ENCODE data around the gene CCN5. TPM values are rescaled to one million over a fixed set of nuclear protein-coding genes. Genes with fewer than 3 reads are reported as not detected.

CCN5 gene
- total and polyA plus RNA-seq, 4 donors, result 59.4 to 186 (median 115) TPM

DNA sequence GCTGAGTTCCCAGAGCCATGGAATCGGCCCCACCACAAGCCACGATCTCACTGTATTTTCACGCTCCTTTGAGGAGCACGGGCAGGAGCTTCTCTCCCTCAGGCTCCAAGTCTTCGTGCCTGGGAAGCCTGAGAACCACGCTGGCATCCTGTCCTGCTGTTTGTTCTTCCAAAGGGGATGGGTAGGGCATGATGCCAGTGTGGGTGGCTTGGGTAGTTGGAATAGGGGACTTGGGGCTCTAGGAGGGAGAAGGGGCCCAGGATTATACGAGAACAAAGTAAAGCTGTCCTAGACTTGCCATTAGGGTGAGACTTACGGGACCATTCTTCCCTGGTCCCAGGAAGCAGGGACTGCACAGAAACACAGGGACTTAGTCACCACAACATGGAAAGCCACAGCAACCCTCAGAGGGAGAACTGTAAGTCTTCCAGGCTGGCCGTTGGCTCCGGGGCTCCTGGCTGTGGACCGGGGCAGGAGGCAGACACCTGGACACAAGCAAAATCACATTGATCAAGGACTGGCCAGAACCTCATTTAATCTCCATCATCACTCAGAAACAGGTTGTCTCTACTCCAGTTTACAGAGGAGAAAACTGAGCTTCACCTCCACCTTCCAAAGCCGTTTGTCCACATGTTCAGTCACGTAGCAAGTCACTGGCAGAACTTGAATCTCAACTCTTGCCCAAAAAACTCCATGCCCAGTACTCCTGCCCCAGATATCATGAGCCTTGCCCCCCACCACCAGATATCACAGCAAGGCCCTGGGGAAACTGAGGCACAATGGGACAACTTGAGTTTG is 1.3 kb downstream of the CCN5 start:
- no peak for DNase-seq
- ATAC-seq (ENCODE audit: low FRiP score), result no peak
- WGBS, 2 donors, result 15 to 22% methylated on average over 13 of the region's 13 CpGs
- Histone ChIP-seq H3K27me3 (ENCODE audit: control insufficient read depth in 1 of 2, insufficient read depth in 2 of 2, low read length in 1 of 2) (no peaks in the 10 kb centered on the region), H3K9me3 (ENCODE audit: control insufficient read depth, low read length) (no peaks in the 10 kb centered on the region), H3K27ac (ENCODE audit: low read depth in 1 of 2, low read length in 2 of 2) (peak overlapping the region in 1 of 2 donors; percentile 85), H3K36me3 (ENCODE audit: control insufficient read depth in 1 of 2, insufficient read depth in 2 of 2, low read length in 1 of 2) (no peaks in the 10 kb centered on the region), H3K4me3 (ENCODE audit: low read length in 2 of 2) (no peak overlapping the region), H3K4me1 (ENCODE audit: control insufficient read depth in 1 of 2, insufficient read depth in 2 of 2, low read length in 2 of 2) (peaks cover 3 to 9% of the 10 kb centered on the region in 2 donors)
- intact Hi-C loops (cut with DNase I), result loop anchor here in 1 of 2 donors (2.0 kb wide), 1 partner anchor 14 kb away; no protein-coding TSS in a partner anchor

GRCh38 chr20:44717986-44718385 is 2.8 kb downstream of the CCN5 start:
- Histone ChIP-seq H3K4me1 (ENCODE audit: control insufficient read depth in 1 of 2, insufficient read depth in 2 of 2, low read length in 2 of 2) (peaks cover 3 to 12% of the 10 kb centered on the region in 2 donors), H3K9me3 (ENCODE audit: control insufficient read depth, low read length) (no peaks in the 10 kb centered on the region), H3K4me3 (ENCODE audit: low read length in 2 of 2) (no peak overlapping the region), H3K27ac (ENCODE audit: low read depth in 1 of 2, low read length in 2 of 2) (no peak overlapping the region), H3K27me3 (ENCODE audit: control insufficient read depth in 1 of 2, insufficient read depth in 2 of 2, low read length in 1 of 2) (no peaks in the 10 kb centered on the region), H3K36me3 (ENCODE audit: control insufficient read depth in 1 of 2, insufficient read depth in 2 of 2, low read length in 1 of 2) (peaks cover 0 to 1% of the 10 kb centered on the region in 2 donors)
- intact Hi-C loops (cut with DNase I), result loop anchor here in 1 of 2 donors (2.0 kb wide), 1 partner anchor 15 kb away; no protein-coding TSS in a partner anchor
- WGBS, 2 donors, result 83 to 94% methylated on average over 10 of the region's 10 CpGs
- DNase-seq (no peak), ATAC-seq (ENCODE audit: low FRiP score) (no peak)

GRCh38 chr20:44719841-44720240 is 4.7 kb downstream of the CCN5 start:
- H3K36me3 ChIP-seq (ENCODE audit: control insufficient read depth in 1 of 2, insufficient read depth in 2 of 2, low read length in 1 of 2), result peaks cover 0 to 1% of the 10 kb centered on the region in 2 donors
- DNase-seq (peak in 1 of 2 donors; percentile 63), ATAC-seq (ENCODE audit: low FRiP score) (no peak)
- H3K27me3 ChIP-seq (ENCODE audit: control insufficient read depth in 1 of 2, insufficient read depth in 2 of 2, low read length in 1 of 2), result no peaks in the 10 kb centered on the region
- peak overlapping the region in 1 of 2 donors; percentile 82 for H3K27ac ChIP-seq (ENCODE audit: low read depth in 1 of 2, low read length in 2 of 2)
- H3K9me3 ChIP-seq (ENCODE audit: control insufficient read depth, low read length), result no peaks in the 10 kb centered on the region
- 95 to 98% methylated on average over 19 of the region's 19 CpGs for WGBS, 2 donors
- H3K4me3 ChIP-seq (ENCODE audit: low read length in 2 of 2), result no peak overlapping the region
- peaks cover 3 to 12% of the 10 kb centered on the region in 2 donors for H3K4me1 ChIP-seq (ENCODE audit: control insufficient read depth in 1 of 2, insufficient read depth in 2 of 2, low read length in 2 of 2)
- intact Hi-C loops (cut with DNase I), result no loop called here

GRCh38 chr20:44720621-44720996 is 5.4 kb downstream of the CCN5 start:
- no peak overlapping the region for H3K4me3 ChIP-seq (ENCODE audit: low read length in 2 of 2)

GRCh38 chr20:44720997-44721784 is 6.0 kb downstream of the CCN5 start:
- intact Hi-C loops (cut with DNase I), result no loop called here

More at GRCh38 chr20:44720621-44720996, 5.4 kb downstream of the CCN5 start:
- Histone ChIP-seq H3K27ac (ENCODE audit: low read depth in 1 of 2, low read length in 2 of 2) (peak overlapping the region; percentile 69 to 82), H3K4me1 (ENCODE audit: control insufficient read depth in 1 of 2, insufficient read depth in 2 of 2, low read length in 2 of 2) (peaks cover 3 to 7% of the 10 kb centered on the region in 2 donors), H3K27me3 (ENCODE audit: control insufficient read depth in 1 of 2, insufficient read depth in 2 of 2, low read length in 1 of 2) (no peaks in the 10 kb centered on the region), H3K36me3 (ENCODE audit: control insufficient read depth in 1 of 2, insufficient read depth in 2 of 2, low read length in 1 of 2) (peaks cover 0 to 1% of the 10 kb centered on the region in 2 donors), H3K9me3 (ENCODE audit: control insufficient read depth, low read length) (no peaks in the 10 kb centered on the region)
- ATAC-seq (ENCODE audit: low FRiP score), result peak; percentile 46
- intact Hi-C loops (cut with DNase I), result no loop called here
- DNase-seq, result peak; percentile 68 to 74
- WGBS, 2 donors, result 39 to 46% methylated on average over 7 of the region's 7 CpGs

DNA sequence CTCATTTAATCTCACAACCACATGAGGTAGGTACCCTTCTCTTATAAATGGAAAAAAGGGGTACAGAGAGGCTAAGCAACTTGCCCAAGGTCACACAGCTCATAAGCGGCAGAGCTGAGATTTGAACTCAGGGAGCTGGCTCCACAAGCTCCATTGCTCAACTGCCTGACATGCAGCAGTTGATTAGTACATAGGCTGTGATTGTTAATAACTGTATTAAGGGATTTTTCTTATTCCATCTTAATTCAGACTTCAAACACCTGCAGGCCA is 6.6 kb downstream of the CCN5 start:
- no peak overlapping the region for H3K4me3 ChIP-seq (ENCODE audit: low read length in 2 of 2)
- peaks cover 3 to 7% of the 10 kb centered on the region in 2 donors for H3K4me1 ChIP-seq (ENCODE audit: control insufficient read depth in 1 of 2, insufficient read depth in 2 of 2, low read length in 2 of 2)
- DNase-seq (no peak), ATAC-seq (ENCODE audit: low FRiP score) (no peak)
- peak overlapping the region in 1 of 2 donors; percentile 58 for H3K27ac ChIP-seq (ENCODE audit: low read depth in 1 of 2, low read length in 2 of 2)
- H3K36me3 ChIP-seq (ENCODE audit: control insufficient read depth in 1 of 2, insufficient read depth in 2 of 2, low read length in 1 of 2), result peaks cover 0 to 1% of the 10 kb centered on the region in 2 donors
- WGBS, 2 donors, result 96 to 100% methylated on average over 1 of the region's 1 CpG
- H3K9me3 ChIP-seq (ENCODE audit: control insufficient read depth, low read length), result no peaks in the 10 kb centered on the region
- H3K27me3 ChIP-seq (ENCODE audit: control insufficient read depth in 1 of 2, insufficient read depth in 2 of 2, low read length in 1 of 2), result no peaks in the 10 kb centered on the region
- intact Hi-C loops (cut with DNase I), result no loop called here

More at GRCh38 chr20:44720997-44721784, 6.0 kb downstream of the CCN5 start:
- Histone ChIP-seq H3K4me3 (ENCODE audit: low read length in 2 of 2) (no peak overlapping the region), H3K9me3 (ENCODE audit: control insufficient read depth, low read length) (no peaks in the 10 kb centered on the region), H3K36me3 (ENCODE audit: control insufficient read depth in 1 of 2, insufficient read depth in 2 of 2, low read length in 1 of 2) (peaks cover 0 to 1% of the 10 kb centered on the region in 2 donors), H3K27ac (ENCODE audit: low read depth in 1 of 2, low read length in 2 of 2) (peak overlapping the region; percentile 69 to 82), H3K27me3 (ENCODE audit: control insufficient read depth in 1 of 2, insufficient read depth in 2 of 2, low read length in 1 of 2) (no peaks in the 10 kb centered on the region), H3K4me1 (ENCODE audit: control insufficient read depth in 1 of 2, insufficient read depth in 2 of 2, low read length in 2 of 2) (peaks cover 3 to 7% of the 10 kb centered on the region in 2 donors)
- DNase-seq, result peak in 1 of 2 donors; percentile 82
- ATAC-seq (ENCODE audit: low FRiP score), result peak; percentile 74
- WGBS, 2 donors, result 26 to 29% methylated on average over 10 to 11 of the region's 11 CpGs

DNA sequence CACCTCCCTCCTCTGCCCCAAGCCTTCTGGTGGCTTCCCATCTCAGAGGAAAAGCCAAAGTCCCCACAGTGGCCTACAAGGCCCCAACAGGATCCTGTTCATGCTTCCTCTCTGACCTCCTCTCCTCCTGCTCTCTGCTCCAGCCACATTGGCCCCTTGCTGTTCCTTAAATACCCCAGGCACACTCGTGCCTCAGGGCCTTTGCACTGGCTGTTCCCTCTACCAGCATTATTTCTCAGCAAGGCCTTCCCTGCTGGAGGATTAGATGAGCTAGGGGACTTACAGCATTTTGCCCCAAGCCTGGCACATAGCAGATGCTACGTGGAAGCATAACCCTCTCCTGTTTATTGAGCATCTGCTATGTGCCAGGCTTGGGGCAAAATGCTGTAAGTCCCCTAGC is 7.8 kb downstream of the CCN5 start:
- Histone ChIP-seq H3K36me3 (ENCODE audit: control insufficient read depth in 1 of 2, insufficient read depth in 2 of 2, low read length in 1 of 2) (peaks cover 0 to 1% of the 10 kb centered on the region in 2 donors), H3K4me1 (ENCODE audit: control insufficient read depth in 1 of 2, insufficient read depth in 2 of 2, low read length in 2 of 2) (peaks cover 0 to 7% of the 10 kb centered on the region in 2 donors), H3K27me3 (ENCODE audit: control insufficient read depth in 1 of 2, insufficient read depth in 2 of 2, low read length in 1 of 2) (no peaks in the 10 kb centered on the region), H3K9me3 (ENCODE audit: control insufficient read depth, low read length) (no peaks in the 10 kb centered on the region), H3K27ac (ENCODE audit: low read depth in 1 of 2, low read length in 2 of 2) (no peak overlapping the region), H3K4me3 (ENCODE audit: low read length in 2 of 2) (no peak overlapping the region)
- ATAC-seq (ENCODE audit: low FRiP score) (no peak), DNase-seq (peak in 1 of 2 donors; percentile 40)
- intact Hi-C loops (cut with DNase I), result no loop called here
- WGBS, 2 donors, result 87 to 97% methylated on average over 2 of the region's 2 CpGs

GRCh38 chr20:44723391-44723790 is 8.2 kb downstream of the CCN5 start:
- intact Hi-C loops (cut with DNase I), result no loop called here

More at GRCh38 chr20:44723391-44723790, 8.2 kb downstream of the CCN5 start:
- Histone ChIP-seq H3K4me1 (ENCODE audit: control insufficient read depth in 1 of 2, insufficient read depth in 2 of 2, low read length in 2 of 2) (peaks cover 0 to 7% of the 10 kb centered on the region in 2 donors), H3K4me3 (ENCODE audit: low read length in 2 of 2) (no peak overlapping the region), H3K27ac (ENCODE audit: low read depth in 1 of 2, low read length in 2 of 2) (no peak overlapping the region), H3K36me3 (ENCODE audit: control insufficient read depth in 1 of 2, insufficient read depth in 2 of 2, low read length in 1 of 2) (peaks cover 0 to 1% of the 10 kb centered on the region in 2 donors), H3K9me3 (ENCODE audit: control insufficient read depth, low read length) (no peaks in the 10 kb centered on the region), H3K27me3 (ENCODE audit: control insufficient read depth in 1 of 2, insufficient read depth in 2 of 2, low read length in 1 of 2) (no peaks in the 10 kb centered on the region)
- ATAC-seq (ENCODE audit: low FRiP score) (no peak), DNase-seq (peak in 1 of 2 donors; percentile 20)
- WGBS, 2 donors, result 79 to 81% methylated on average over 7 of the region's 7 CpGs
